GM21381 (cell line): ENCODE data around the gene TPRG1.

Experiments
- ATAC-seq: cut with Tn5 transposase; IDR thresholded peaks from one replicate; pipeline ENCODE4 v1.9.1; 2021; ENCODE audit warnings: mild to moderate bottlenecking, moderate library complexity; ENCODE audit not compliant: unreplicated experiment

Gene TPRG1

GRCh38 chr3:189165092-189165612 is 6.6 kb upstream of the TPRG1 start:
- no peak for ATAC-seq

GRCh38 chr3:189166321-189166720 is 5.5 kb upstream of the TPRG1 start:
- ATAC-seq: no peak

GRCh38 chr3:189167027-189167766 is 4.6 kb upstream of the TPRG1 start:
- no peak for ATAC-seq

GRCh38 chr3:189168711-189169110 is 3.1 kb upstream of the TPRG1 start:
- ATAC-seq: no peak

GRCh38 chr3:189169728-189170127 is 2.0 kb upstream of the TPRG1 start:
- no peak for ATAC-seq

- ATAC-seq: no peak
These were observed 1.2 kb upstream of the TPRG1 start for GRCh38 chr3:189170559-189170958.

GRCh38 chr3:189172668-189173419 is 1.1 kb downstream of the TPRG1 start:
- no peak for ATAC-seq

GRCh38 chr3:189184566-189184965 is 12.8 kb downstream of the TPRG1 start:
- no peak for ATAC-seq

GRCh38 chr3:189186101-189186500 is 14.3 kb downstream of the TPRG1 start:
- no peak for ATAC-seq

- ATAC-seq: no peak
These were observed 16.7 kb downstream of the TPRG1 start for GRCh38 chr3:189188466-189188865.

GRCh38 chr3:189192725-189193124 is 21.0 kb downstream of the TPRG1 start:
- no peak for ATAC-seq

GRCh38 chr3:189195302-189195701 is 23.5 kb downstream of the TPRG1 start:
- ATAC-seq: no peak

- ATAC-seq: no peak
These were observed 30.3 kb downstream of the TPRG1 start for GRCh38 chr3:189202106-189202505.

GRCh38 chr3:189202583-189202982 is 30.8 kb downstream of the TPRG1 start:
- no peak for ATAC-seq

- no peak for ATAC-seq
These were observed 32.5 kb downstream of the TPRG1 start for GRCh38 chr3:189204167-189204866.

- ATAC-seq: no peak
These were observed 33.2 kb downstream of the TPRG1 start for GRCh38 chr3:189204937-189205336.

- ATAC-seq: no peak
These were observed 38.5 kb downstream of the TPRG1 start for GRCh38 chr3:189210251-189210770.

GRCh38 chr3:189212681-189213080 is 40.9 kb downstream of the TPRG1 start:
- no peak for ATAC-seq

GRCh38 chr3:189214651-189215050 is 42.9 kb downstream of the TPRG1 start:
- no peak for ATAC-seq

GRCh38 chr3:189222927-189223636 is 51.3 kb downstream of the TPRG1 start:
- no peak for ATAC-seq

- no peak for ATAC-seq
These were observed 53.7 kb downstream of the TPRG1 start for GRCh38 chr3:189225431-189225830.
